Panc1 (cell line): ENCODE results near the gene BCAN. TPM values are rescaled to one million over a fixed set of nuclear protein-coding genes. Genes with fewer than 3 reads are reported as not detected.

Experiments
- ATAC-seq: fragments of 200-7000 bp; cut with Tn5 transposase; 2 replicates; pipeline ENCODE4 v1.9.1; 2020; ENCODE audit warnings: mild to moderate bottlenecking, moderate library complexity
- BruUV-seq: library from RNA; stranded (reverse); fragments of 400-500 nt; replicated peaks from 2 replicates; lab custom pipeline; 2021; lab: Mats Ljungman, UMichigan
- CTCF ChIA-PET: fragments of 300-600 bp; sonication (Branson Sonifier 250); formaldehyde crosslinking; loops from one replicate; lab custom pipeline; 2022; ENCODE audit warnings: antibody characterized with exemption; lab: Charles Lee
- POLR2A ChIA-PET: fragments of 300-600 bp; sonication (Branson Sonifier 250); formaldehyde crosslinking; loops from one replicate; lab custom pipeline; 2022; ENCODE audit warnings: antibody characterized with exemption; lab: Charles Lee
- DNase-seq: peaks from one replicate; pipeline ENCODE4 v3.0.0-alpha.2; 2010; ENCODE audit warnings: low read depth, low spot score
- H3K27ac ChIP-seq: 2 replicates; pipeline ENCODE4 v1.5.1; 2011; ENCODE audit warnings: mild to moderate bottlenecking, low read length, inconsistent platforms
- H3K27me3 ChIP-seq: fragments of 200-500 bp; sonication (Bioruptor generic); 2 replicates; pipeline ENCODE4 v1.6.0; 2014; ENCODE audit warnings: low read length, inconsistent platforms; ENCODE audit not compliant: control insufficient read depth, insufficient read depth
- H3K36me3 ChIP-seq: fragments of 200-500 bp; sonication (Bioruptor generic); 2 replicates; pipeline ENCODE4 v1.5.1; 2014; ENCODE audit warnings: inconsistent platforms, mild to moderate bottlenecking, low read length, moderate library complexity; ENCODE audit not compliant: control insufficient read depth, insufficient read depth
- H3K4me1 ChIP-seq: 2 replicates; pipeline ENCODE4 v1.5.1; 2011; ENCODE audit warnings: inconsistent platforms, mild to moderate bottlenecking, low read length, moderate library complexity; ENCODE audit not compliant: control insufficient read depth, insufficient read depth
- H3K4me3 ChIP-seq, 2 experiments: 2 replicates each; pipeline ENCODE4 v1.5.1; 2011 to 2012; ENCODE audit warnings: low read depth in 2 of 2, low read length in 2 of 2, mild to moderate bottlenecking in 2 of 2, inconsistent platforms in 1 of 2, moderate library complexity in 1 of 2
- H3K9me3 ChIP-seq: fragments of 200-500 bp; sonication (Bioruptor generic); 2 replicates; pipeline ENCODE4 v1.5.1; 2014; ENCODE audit warnings: low read depth, mild to moderate bottlenecking, inconsistent platforms, low read length, moderate library complexity; ENCODE audit not compliant: control insufficient read depth, insufficient read depth
- CTCF ChIP-seq: fragments of 450-650 bp; IDR thresholded peaks from 2 replicates; pipeline ENCODE4 v1.5.1; 2017; ENCODE audit warnings: mild to moderate bottlenecking
- POLR2AphosphoS5 ChIP-seq: IDR thresholded peaks from 2 replicates; pipeline ENCODE4 v1.6.1; 2012; ENCODE audit warnings: mild to moderate bottlenecking, low read depth, low read length, moderate library complexity
- SIN3A ChIP-seq: IDR thresholded peaks from 2 replicates; pipeline ENCODE4 v1.6.1; 2012; ENCODE audit warnings: low read depth, mild to moderate bottlenecking, low read length, moderate library complexity, borderline replicate concordance; ENCODE audit not compliant: insufficient read depth
- TCF7L2 ChIP-seq: IDR thresholded peaks from 2 replicates; pipeline ENCODE4 v1.6.1; 2011; ENCODE audit warnings: mild to moderate bottlenecking, low read depth, low read length, inconsistent platforms
- in situ Hi-C: cut with HindIII; loops from 2 replicates; pipeline ENCODE4 v1.10.0; 2016; ENCODE audit warnings: low sequenced_read_pairs, low pct_unique_long_range_greater_than_20kb
- intact Hi-C: fragments of 100-400 bp; cut with micrococcal nuclease; formaldehyde crosslinking; loops from one replicate; pipeline ENCODE4 v1.10.0; 2022; ENCODE audit not compliant: unreplicated experiment
- total RNA-seq: library from RNA; stranded (reverse); gene quantifications from one replicate; pipeline ENCODE4 v1.2.1, GENCODE V29; 2021; ENCODE audit not compliant: unreplicated experiment

The BCAN gene
- total RNA-seq, 1 experiment from 2014 or later = 0.57 TPM

- TF ChIP-seq TCF7L2 = peak; percentile 12; the same call in 1 of the 2 replicates
- no peak for TF ChIP-seq SIN3A
- in situ Hi-C loops (no loop called here), intact Hi-C loops (no loop called here)
- H3K27me3 ChIP-seq = no peaks in the 10 kb centered on the region
- peak overlapping the region; percentile 82 to 84 for H3K4me3 ChIP-seq
- H3K36me3 ChIP-seq = no peaks in the 10 kb centered on the region; the same call in 1 of the 2 replicates
- peaks cover 70% of the 10 kb centered on the region for H3K4me1 ChIP-seq
- no TSS peak for BruUV-seq
- ChIA-PET CTCF (interaction anchor here (0.6 to 3.7 kb wide), 9 partner anchors 12 to 221 kb away, joined by 3 to 96 read pairs (median 5); no protein-coding TSS in a partner anchor), POLR2A (interaction anchor here (0.5 to 1.9 kb wide), 9 partner anchors 8 to 36 kb away, joined by 3 to 7 read pairs (median 5); partner anchors contain the start of genes ISG20L2, METTL25B and NES)
- H3K27ac ChIP-seq = peak overlapping the region; percentile 93
- no peak for DNase-seq
- ATAC-seq = peak; percentile 16
- H3K9me3 ChIP-seq = no peaks in the 10 kb centered on the region
Observed at GRCh38 chr1:156706657-156707416, 64.9 kb downstream of the BCAN start.

- Histone ChIP-seq H3K36me3 (no peaks in the 10 kb centered on the region; the same call in 1 of the 2 replicates), H3K4me1 (peaks cover 76% of the 10 kb centered on the region), H3K9me3 (no peaks in the 10 kb centered on the region), H3K27ac (peak overlapping the region; percentile 93), H3K4me3 (no peak overlapping the region), H3K27me3 (no peaks in the 10 kb centered on the region)
- intact Hi-C loops (no loop called here), in situ Hi-C loops (no loop called here)
- DNase-seq = no peak
- POLR2A ChIA-PET = interaction anchor here (0.6 to 1.9 kb wide), 4 partner anchors 12 to 31 kb away, joined by 3 to 7 read pairs (median 5); partner anchors contain the start of genes ISG20L2, METTL25B and NES
- CTCF ChIA-PET = interaction anchor here (0.6 to 3.7 kb wide), 4 partner anchors 17 to 119 kb away, joined by 3 to 96 read pairs (median 16); no protein-coding TSS in a partner anchor
- TF ChIP-seq POLR2AphosphoS5 = no peak
- ATAC-seq = no peak
- BruUV-seq = no TSS peak
Observed at GRCh38 chr1:156707417-156708217, 65.7 kb downstream of the BCAN start.

- Histone ChIP-seq H3K9me3 (no peaks in the 10 kb centered on the region), H3K27ac (peak overlapping the region; percentile 93), H3K4me1 (peaks cover 74% of the 10 kb centered on the region), H3K36me3 (no peaks in the 10 kb centered on the region; the same call in 1 of the 2 replicates), H3K4me3 (no peak overlapping the region), H3K27me3 (no peaks in the 10 kb centered on the region)
- CTCF ChIA-PET = interaction anchor here (0.6 to 0.9 kb wide), 2 partner anchors 19 to 118 kb away, joined by 3 to 7 read pairs; no protein-coding TSS in a partner anchor
- POLR2A ChIA-PET = no interaction called here
- intact Hi-C loops (no loop called here), in situ Hi-C loops (no loop called here)
- no TSS peak for BruUV-seq
- TF ChIP-seq CTCF = no peak
- TF ChIP-seq TCF7L2 = peak; percentile 68
- ATAC-seq = no peak
- no peak for DNase-seq
Observed at GRCh38 chr1:156708218-156708661, 66.3 kb downstream of the BCAN start.
